Loucy (cell line): ENCODE results near the gene TPMT.

Experiments
- H2AFZ ChIP-seq: fragments of 200-600 bp; sonication (generic); 2 replicates; pipeline ENCODE4 v1.6.0; 2016; ENCODE audit warnings: antibody characterized with exemption, mild to moderate bottlenecking, low read length, moderate library complexity
- H3F3A ChIP-seq: fragments of 200-600 bp; 2 replicates; pipeline ENCODE4 v1.6.0; 2016; ENCODE audit warnings: antibody characterized with exemption, low read depth, mild to moderate bottlenecking
- H3K27me3 ChIP-seq: fragments of 200-600 bp; sonication (generic); 2 replicates; pipeline ENCODE4 v1.6.1; 2014; ENCODE audit warnings: low read length, mild to moderate bottlenecking; ENCODE audit not compliant: insufficient read depth, poor library complexity, severe bottlenecking
- H3K36me3 ChIP-seq: fragments of 200-600 bp; sonication (generic); 2 replicates; pipeline ENCODE4 v1.6.1; 2016; ENCODE audit warnings: low read length; ENCODE audit not compliant: insufficient read depth
- H3K4me1 ChIP-seq: fragments of 200-600 bp; sonication (generic); 2 replicates; pipeline ENCODE4 v1.5.1; 2014; ENCODE audit warnings: low read length, mild to moderate bottlenecking; ENCODE audit not compliant: insufficient read depth, poor library complexity, severe bottlenecking
- H3K4me2 ChIP-seq: fragments of 200-600 bp; sonication (generic); 2 replicates; pipeline ENCODE4 v1.6.0; 2014; ENCODE audit warnings: antibody characterized with exemption, low read length, low read depth, mild to moderate bottlenecking; ENCODE audit not compliant: poor library complexity, severe bottlenecking
- H3K4me3 ChIP-seq: fragments of 200-600 bp; sonication (generic); 2 replicates; pipeline ENCODE4 v1.5.1; 2014; ENCODE audit warnings: low read length, mild to moderate bottlenecking, mixed read lengths; ENCODE audit not compliant: poor library complexity, severe bottlenecking
- H3K79me2 ChIP-seq: fragments of 200-600 bp; sonication (generic); 2 replicates; pipeline ENCODE4 v1.6.1; 2014; ENCODE audit warnings: low read length; ENCODE audit not compliant: insufficient read depth
- H3K9ac ChIP-seq: fragments of 200-600 bp; sonication (generic); 2 replicates; pipeline ENCODE4 v1.6.0; 2014; ENCODE audit warnings: mild to moderate bottlenecking, low read depth, low read length, moderate library complexity; ENCODE audit not compliant: poor library complexity, severe bottlenecking
- H3K9me2 ChIP-seq: fragments of 200-600 bp; sonication (generic); replicated peaks from 2 replicates; pipeline ENCODE4 v1.6.1; 2016; ENCODE audit warnings: low read depth, low read length, mixed read lengths
- H3K9me3 ChIP-seq: fragments of 200-600 bp; sonication (generic); 2 replicates; pipeline ENCODE4 v1.6.1; 2014; ENCODE audit warnings: mild to moderate bottlenecking, antibody characterized with exemption, low read length, low read depth; ENCODE audit not compliant: insufficient read depth
- H4K20me1 ChIP-seq: fragments of 200-600 bp; sonication (generic); 2 replicates; pipeline ENCODE4 v1.6.0; 2014; ENCODE audit warnings: antibody characterized with exemption, low read length, mild to moderate bottlenecking; ENCODE audit not compliant: insufficient read depth, poor library complexity, severe bottlenecking
- CTCF ChIP-seq: fragments of 200-600 bp; sonication (generic); conservative IDR thresholded peaks from 2 replicates; pipeline ENCODE4 v1.5.1; 2014; ENCODE audit warnings: mild to moderate bottlenecking, antibody characterized with exemption, low read length
- EZH2phosphoT487 ChIP-seq: fragments of 200-600 bp; IDR thresholded peaks from 2 replicates; pipeline ENCODE4 v1.6.1; 2018; ENCODE audit warnings: antibody characterized with exemption, mild to moderate bottlenecking, moderate library complexity, borderline replicate concordance

TPMT gene

DNA sequence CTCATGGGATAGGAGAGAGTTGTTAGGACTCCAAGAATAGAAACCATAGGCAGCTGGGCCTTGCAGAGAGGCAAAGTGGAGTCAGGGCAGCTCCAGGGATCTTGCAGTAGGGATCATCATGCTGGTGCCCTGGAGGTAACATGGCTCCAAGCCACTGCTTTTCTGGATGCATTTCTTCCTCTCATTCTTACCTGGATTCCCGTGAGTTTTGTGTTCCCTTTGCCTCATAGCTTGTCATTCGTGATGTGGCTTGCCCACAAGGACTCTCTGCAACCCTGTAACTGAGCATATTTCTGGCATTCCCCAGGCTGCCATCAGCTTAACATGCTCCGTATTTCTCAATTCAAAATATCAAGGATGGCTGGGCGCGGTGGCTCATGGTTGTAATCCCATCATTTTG, 37.7 kb downstream of the TPMT start:
- H3K4me2 ChIP-seq = no peak overlapping the region

GRCh38 chr6:18115356-18115755, 39.5 kb downstream of the TPMT start:
- H3K4me3 ChIP-seq = no peak overlapping the region
- no peak for TF ChIP-seq EZH2phosphoT487
- TF ChIP-seq CTCF = no peak
- H3K36me3 ChIP-seq = no peaks in the 10 kb centered on the region
- H3K9me2 ChIP-seq = no peaks in the 10 kb centered on the region
- H4K20me1 ChIP-seq = no peaks in the 10 kb centered on the region
- H3K4me1 ChIP-seq = no peaks in the 10 kb centered on the region
- peaks cover 57% of the 10 kb centered on the region for H3K27me3 ChIP-seq
- no peak overlapping the region for H3K4me2 ChIP-seq
- H3K79me2 ChIP-seq = no peaks in the 10 kb centered on the region
- H3K9me3 ChIP-seq = no peaks in the 10 kb centered on the region
- no peak overlapping the region for H3K9ac ChIP-seq
- H3F3A ChIP-seq = no peaks in the 10 kb centered on the region
- no peak overlapping the region for H2AFZ ChIP-seq

More for the DNA sequence above, 37.7 kb downstream of the TPMT start:
- no peak overlapping the region for H3K9ac ChIP-seq
- no peak for TF ChIP-seq CTCF
- no peak for TF ChIP-seq EZH2phosphoT487
- no peaks in the 10 kb centered on the region for H4K20me1 ChIP-seq
- H2AFZ ChIP-seq = no peak overlapping the region
- no peaks in the 10 kb centered on the region for H3K9me2 ChIP-seq
- H3K36me3 ChIP-seq = no peaks in the 10 kb centered on the region
- no peaks in the 10 kb centered on the region for H3K79me2 ChIP-seq
- H3K4me3 ChIP-seq = no peak overlapping the region
- H3K27me3 ChIP-seq = peaks cover 46% of the 10 kb centered on the region
- no peaks in the 10 kb centered on the region for H3F3A ChIP-seq
- no peaks in the 10 kb centered on the region for H3K9me3 ChIP-seq
- no peaks in the 10 kb centered on the region for H3K4me1 ChIP-seq

GRCh38 chr6:18110162-18110561, 44.7 kb downstream of the TPMT start:
- no peaks in the 10 kb centered on the region for H3K36me3 ChIP-seq
- H3K79me2 ChIP-seq = no peaks in the 10 kb centered on the region
- H3K4me1 ChIP-seq = no peaks in the 10 kb centered on the region
- peaks cover 4% of the 10 kb centered on the region; the same call in 1 of the 2 replicates for H3K9me3 ChIP-seq
- no peak overlapping the region for H3K4me3 ChIP-seq
- H3K4me2 ChIP-seq = no peak overlapping the region
- TF ChIP-seq CTCF (no peak), EZH2phosphoT487 (no peak)
- no peaks in the 10 kb centered on the region for H3K9me2 ChIP-seq
- H4K20me1 ChIP-seq = no peaks in the 10 kb centered on the region
- no peaks in the 10 kb centered on the region for H3F3A ChIP-seq
- H3K27me3 ChIP-seq = peaks cover 36% of the 10 kb centered on the region
- H3K9ac ChIP-seq = no peak overlapping the region
- no peak overlapping the region for H2AFZ ChIP-seq
